DOHH2 (cell line): ENCODE results near the gene SH3D19.

ENCODE experiments used
- H3F3A ChIP-seq: fragments of 200-600 bp; sonication (generic), shearing (Covaris generic); 2 replicates; pipeline ENCODE4 v1.6.0; 2016; ENCODE audit warnings: antibody characterized with exemption, mild to moderate bottlenecking; ENCODE audit not compliant: control insufficient read depth, insufficient read depth
- H3K27ac ChIP-seq: fragments of 200-600 bp; sonication (generic); 2 replicates; pipeline ENCODE4 v1.5.1; 2014; ENCODE audit warnings: low read depth, mild to moderate bottlenecking, low read length, moderate library complexity
- H3K27me3 ChIP-seq: fragments of 200-600 bp; sonication (generic); 2 replicates; pipeline ENCODE4 v1.6.1; 2014; ENCODE audit warnings: mild to moderate bottlenecking, low read length, mixed read lengths; ENCODE audit not compliant: control insufficient read depth
- H3K36me3 ChIP-seq: fragments of 200-600 bp; sonication (generic); 2 replicates; pipeline ENCODE4 v1.6.1; 2014; ENCODE audit warnings: mild to moderate bottlenecking, low read length, moderate library complexity, mixed read lengths; ENCODE audit not compliant: control insufficient read depth
- H3K4me1 ChIP-seq: fragments of 200-600 bp; sonication (generic); 2 replicates; pipeline ENCODE4 v1.6.1; 2014; ENCODE audit warnings: mild to moderate bottlenecking, low read length, mixed read lengths; ENCODE audit not compliant: control insufficient read depth
- H3K4me2 ChIP-seq: fragments of 200-600 bp; sonication (generic); 2 replicates; pipeline ENCODE4 v1.6.0; 2014; ENCODE audit warnings: mild to moderate bottlenecking, low read length, moderate library complexity
- H3K4me3 ChIP-seq: fragments of 200-600 bp; sonication (generic); 2 replicates; pipeline ENCODE4 v1.5.1; 2014; ENCODE audit warnings: mild to moderate bottlenecking, low read length, mixed read lengths
- H3K79me2 ChIP-seq: fragments of 200-600 bp; sonication (generic); 2 replicates; pipeline ENCODE4 v1.6.1; 2014; ENCODE audit warnings: mild to moderate bottlenecking, low read length, mixed read lengths; ENCODE audit not compliant: control insufficient read depth
- H3K9me2 ChIP-seq: fragments of 200-600 bp; sonication (generic); replicated peaks from 2 replicates; pipeline ENCODE4 v1.6.1; 2014; ENCODE audit warnings: mild to moderate bottlenecking, low read length, mixed read lengths; ENCODE audit not compliant: control insufficient read depth
- H3K9me3 ChIP-seq: fragments of 200-600 bp; sonication (generic); 2 replicates; pipeline ENCODE4 v1.6.1; 2014; ENCODE audit warnings: antibody characterized with exemption, low read length, mixed read lengths; ENCODE audit not compliant: control insufficient read depth, insufficient read depth
- H4K20me1 ChIP-seq: fragments of 200-600 bp; sonication (generic); 2 replicates; pipeline ENCODE4 v1.6.0; 2014; ENCODE audit warnings: low read depth, mild to moderate bottlenecking, antibody characterized with exemption, low read length, moderate library complexity; ENCODE audit not compliant: control insufficient read depth, insufficient read depth
- EZH2phosphoT487 ChIP-seq: fragments of 200-600 bp; sonication (generic); IDR thresholded peaks from 2 replicates; pipeline ENCODE4 v1.6.1; 2017; ENCODE audit warnings: borderline replicate concordance, mild to moderate bottlenecking, antibody characterized with exemption, low read length, moderate library complexity, mixed read lengths
- TF ChIP-seq, protein P1 (sequence below): fragments of 200-600 bp; sonication (generic); IDR thresholded peaks from one replicate; pipeline ENCODE4 v1.5.1; 2014; ENCODE audit warnings: antibody characterized with exemption, mild to moderate bottlenecking, low read depth, low read length; ENCODE audit not compliant: poor library complexity, severe bottlenecking

The SH3D19 gene

GRCh38 chr4:151174784-151175183, 150.6 kb downstream of the SH3D19 start:
- TF ChIP-seq, protein P1, sequence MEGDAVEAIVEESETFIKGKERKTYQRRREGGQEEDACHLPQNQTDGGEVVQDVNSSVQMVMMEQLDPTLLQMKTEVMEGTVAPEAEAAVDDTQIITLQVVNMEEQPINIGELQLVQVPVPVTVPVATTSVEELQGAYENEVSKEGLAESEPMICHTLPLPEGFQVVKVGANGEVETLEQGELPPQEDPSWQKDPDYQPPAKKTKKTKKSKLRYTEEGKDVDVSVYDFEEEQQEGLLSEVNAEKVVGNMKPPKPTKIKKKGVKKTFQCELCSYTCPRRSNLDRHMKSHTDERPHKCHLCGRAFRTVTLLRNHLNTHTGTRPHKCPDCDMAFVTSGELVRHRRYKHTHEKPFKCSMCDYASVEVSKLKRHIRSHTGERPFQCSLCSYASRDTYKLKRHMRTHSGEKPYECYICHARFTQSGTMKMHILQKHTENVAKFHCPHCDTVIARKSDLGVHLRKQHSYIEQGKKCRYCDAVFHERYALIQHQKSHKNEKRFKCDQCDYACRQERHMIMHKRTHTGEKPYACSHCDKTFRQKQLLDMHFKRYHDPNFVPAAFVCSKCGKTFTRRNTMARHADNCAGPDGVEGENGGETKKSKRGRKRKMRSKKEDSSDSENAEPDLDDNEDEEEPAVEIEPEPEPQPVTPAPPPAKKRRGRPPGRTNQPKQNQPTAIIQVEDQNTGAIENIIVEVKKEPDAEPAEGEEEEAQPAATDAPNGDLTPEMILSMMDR, result no peak
- TF ChIP-seq EZH2phosphoT487, result no peak
- H3K4me1 ChIP-seq, result no peaks in the 10 kb centered on the region
- no peaks in the 10 kb centered on the region for H3K79me2 ChIP-seq
- no peaks in the 10 kb centered on the region for H3F3A ChIP-seq
- peaks cover 5% of the 10 kb centered on the region; the same call in 1 of the 2 replicates for H3K27me3 ChIP-seq
- H3K36me3 ChIP-seq, result no peaks in the 10 kb centered on the region
- H3K27ac ChIP-seq, result no peak overlapping the region
- H4K20me1 ChIP-seq, result no peaks in the 10 kb centered on the region
- H3K4me3 ChIP-seq, result no peak overlapping the region
- H3K4me2 ChIP-seq, result no peak overlapping the region
- no peaks in the 10 kb centered on the region for H3K9me2 ChIP-seq
- H3K9me3 ChIP-seq, result no peaks in the 10 kb centered on the region

DNA sequence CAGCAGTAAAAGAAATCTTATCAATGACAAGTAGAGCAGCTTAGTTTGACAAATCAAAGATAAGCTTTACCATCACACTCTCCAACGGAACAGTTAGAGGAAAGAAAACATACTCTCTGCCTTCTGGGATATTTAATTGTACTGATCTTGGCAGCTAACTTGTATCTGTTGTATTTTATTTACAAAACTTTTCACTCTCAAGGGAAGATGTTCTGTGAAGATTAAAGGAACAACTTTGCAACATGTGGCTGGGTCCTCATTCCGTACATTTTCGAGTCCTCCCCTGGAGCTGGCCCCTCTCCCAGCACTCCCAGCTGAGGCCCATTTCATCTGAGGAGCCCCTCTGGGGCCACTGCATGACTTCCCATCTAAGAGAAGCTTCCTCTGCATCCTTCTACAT, 151.5 kb downstream of the SH3D19 start:
- Histone ChIP-seq H3K27ac (no peak overlapping the region), H3K4me2 (no peak overlapping the region), H3K9me2 (no peaks in the 10 kb centered on the region), H3K4me1 (no peaks in the 10 kb centered on the region), H4K20me1 (no peaks in the 10 kb centered on the region), H3K27me3 (peaks cover 5% of the 10 kb centered on the region; the same call in 1 of the 2 replicates), H3K79me2 (no peaks in the 10 kb centered on the region), H3F3A (no peaks in the 10 kb centered on the region), H3K9me3 (no peaks in the 10 kb centered on the region), H3K36me3 (no peaks in the 10 kb centered on the region), H3K4me3 (no peak overlapping the region)
- TF ChIP-seq, protein P1, result no peak
- TF ChIP-seq EZH2phosphoT487, result no peak

GRCh38 chr4:151169900-151170299, 155.5 kb downstream of the SH3D19 start:
- Histone ChIP-seq H3F3A (no peaks in the 10 kb centered on the region), H4K20me1 (no peaks in the 10 kb centered on the region), H3K4me1 (no peaks in the 10 kb centered on the region), H3K27me3 (peaks cover 5% of the 10 kb centered on the region; the same call in 1 of the 2 replicates), H3K27ac (no peak overlapping the region), H3K79me2 (no peaks in the 10 kb centered on the region), H3K4me3 (no peak overlapping the region), H3K9me2 (no peaks in the 10 kb centered on the region), H3K36me3 (no peaks in the 10 kb centered on the region), H3K4me2 (no peak overlapping the region), H3K9me3 (no peaks in the 10 kb centered on the region)
- TF ChIP-seq, protein P1, result no peak
- no peak for TF ChIP-seq EZH2phosphoT487

GRCh38 chr4:151169223-151169622, 156.2 kb downstream of the SH3D19 start:
- no peak overlapping the region for H3K27ac ChIP-seq
- H3K36me3 ChIP-seq, result no peaks in the 10 kb centered on the region
- H3K9me2 ChIP-seq, result no peaks in the 10 kb centered on the region
- H3K4me3 ChIP-seq, result no peak overlapping the region
- no peak overlapping the region for H3K4me2 ChIP-seq
- H3F3A ChIP-seq, result no peaks in the 10 kb centered on the region
- no peak for TF ChIP-seq EZH2phosphoT487
- TF ChIP-seq, protein P1, result no peak
- no peaks in the 10 kb centered on the region for H3K79me2 ChIP-seq
- H3K27me3 ChIP-seq, result peaks cover 5% of the 10 kb centered on the region; the same call in 1 of the 2 replicates
- H3K9me3 ChIP-seq, result no peaks in the 10 kb centered on the region
- H3K4me1 ChIP-seq, result no peaks in the 10 kb centered on the region
- no peaks in the 10 kb centered on the region for H4K20me1 ChIP-seq
